K562 (cell line): ENCODE measurements around the gene STIM1. TPM values are rescaled to one million over a fixed set of nuclear protein-coding genes. Genes with fewer than 3 reads are reported as not detected.

Source experiments
- CBFA2T2 ChIP-seq: fragments of 450-650 bp; conservative IDR thresholded peaks from 2 replicates; pipeline ENCODE4 v1.6.1; 2017; ENCODE audit warnings: mild to moderate bottlenecking
- CSDE1 ChIP-seq, 2 experiments: fragments of 450-650 bp; IDR thresholded peaks; 2 replicates each; pipeline ENCODE4 v1.6.1; 2016; ENCODE audit warnings: mild to moderate bottlenecking in 1 of 2
- GABPA ChIP-seq: fragments of 200-800 bp; sonication (Bioruptor generic); conservative IDR thresholded peaks from 2 replicates; pipeline ENCODE4 v1.6.1; 2016; ENCODE audit warnings: low read depth, missing genetic modification characterization, missing compliant biosample characterization
- KAT7 ChIP-seq: sonication (generic); formaldehyde crosslinking; IDR thresholded peaks from 2 replicates; pipeline ENCODE4 v1.8.0; 2022; ENCODE audit warnings: missing genetic modification reagents, mild to moderate bottlenecking, borderline replicate concordance
- NEUROD1 ChIP-seq: fragments of 150-350 bp; IDR thresholded peaks from 2 replicates; pipeline ENCODE4 v1.6.1; 2014; ENCODE audit warnings: borderline replicate concordance, low read length, low read depth; ENCODE audit not compliant: partially characterized antibody
- NFE2 ChIP-seq: IDR thresholded peaks from 2 replicates; pipeline ENCODE4 v1.6.1; 2014; ENCODE audit warnings: antibody characterized with exemption, low read depth
- PML ChIP-seq: IDR thresholded peaks from 2 replicates; pipeline ENCODE4 v1.6.1; 2012; ENCODE audit warnings: low read length, inconsistent platforms
- SIRT6 ChIP-seq: IDR thresholded peaks from one replicate; pipeline ENCODE4 v1.6.1; 2012; ENCODE audit warnings: low read depth, mild to moderate bottlenecking, control low read depth, inconsistent platforms, low read length, moderate library complexity
- TOE1 ChIP-seq, 2 experiments: fragments of 450-650 bp in 1 of 2; sonication (generic) in 1 of 2; formaldehyde crosslinking in 1 of 2; IDR thresholded peaks; 2 replicates each; pipeline versions ENCODE4 v1.7.1 to v1.8.0; 2016 to 2022; ENCODE audit warnings: borderline replicate concordance in 2 of 2, mild to moderate bottlenecking in 2 of 2, antibody characterized with exemption in 1 of 2, inconsistent platforms in 1 of 2, low read depth in 1 of 2, missing genetic modification reagents in 1 of 2, moderate library complexity in 1 of 2
- TSHZ1 ChIP-seq: fragments of 250-450 bp; sonication (Bioruptor Pico); IDR thresholded peaks from 2 replicates; pipeline ENCODE4 v1.4.0; 2020; ENCODE audit warnings: mild to moderate bottlenecking, moderate library complexity
- ZBTB17 ChIP-seq: fragments of 450-650 bp; formaldehyde crosslinking; IDR thresholded peaks from 2 replicates; pipeline ENCODE4 v1.4.0; 2020; ENCODE audit warnings: mild to moderate bottlenecking
- ZHX1 ChIP-seq: fragments of 150-350 bp; conservative IDR thresholded peaks from 2 replicates; pipeline ENCODE4 v1.6.1; 2014; ENCODE audit warnings: low read length
- ZNF561 ChIP-seq: fragments of 450-650 bp; formaldehyde crosslinking; conservative IDR thresholded peaks from 2 replicates; pipeline ENCODE4 v1.4.0; 2020; ENCODE audit warnings: mild to moderate bottlenecking, moderate library complexity
- ZNF780A ChIP-seq: fragments of 250-450 bp; sonication (Bioruptor Pico); IDR thresholded peaks from 2 replicates; pipeline ENCODE4 v1.5.0; 2021; ENCODE audit warnings: mild to moderate bottlenecking
- polyA plus RNA-seq, 8 experiments: library from polyadenylated mRNA; depleted of rRNA in 4 of 8; stranded (reverse) in 5 of 8; unstranded in 3 of 8; fragments of >200 nt; fragmentation: Nextera tagmentation in 2 of 8; fragmentation: Illumina TruSeq in 1 of 8; extraction: Ambion mirVana in 2 of 8; extraction: Trizol in 1 of 8; gene quantifications; 2 replicates each; pipeline versions ENCODE4 v1.2.1 to v1.2.3, GENCODE V29; 2011 to 2014; ENCODE audit warnings: inconsistent platforms in 1 of 8, missing spikeins in 1 of 8
- total RNA-seq, 7 experiments: library from RNA; depleted of rRNA in 6 of 7; stranded (reverse); fragments of >200 nt in 6 of 7; fragmentation: Illumina TruSeq in 2 of 7; extraction: Trizol in 2 of 7; gene quantifications; 2 replicates each; pipeline versions ENCODE4 v1.2.1 to v1.2.3, GENCODE V29; 2011 to 2021; ENCODE audit warnings: low replicate concordance in 1 of 7
- TF ChIP-seq, protein P1 (sequence below), 2 experiments: IDR thresholded peaks in 1 of 2; conservative IDR thresholded peaks in 1 of 2; 2 replicates each; pipeline ENCODE4 v1.6.1; 2016; ENCODE audit warnings: low read depth in 2 of 2, mild to moderate bottlenecking in 1 of 2, missing compliant biosample characterization in 1 of 2, missing genetic modification characterization in 1 of 2, moderate library complexity in 1 of 2
- TF ChIP-seq, protein P2 (sequence below): sonication (generic); IDR thresholded peaks from 2 replicates; pipeline ENCODE4 v1.6.1; 2016

Gene STIM1
- total and polyA plus RNA-seq, 9 of the 15 experiments (the other 6 are each of a cell fraction or from before 2014, with no cell fraction given): 7.7 to 50.5 (median 22.5) TPM

GRCh38 chr11:3879216-3879966, 23.9 kb downstream of the STIM1 start (continued):
- TF ChIP-seq TOE1 (IDR thresholded peaks at IDR 0.05; ENCODE audit: borderline replicate concordance): no peak
- no peak for TF ChIP-seq TOE1 (CRISPR knock-in tag; IDR thresholded peaks at IDR 0.05; ENCODE audit: borderline replicate concordance, low read depth)
- TF ChIP-seq TSHZ1: no peak
- 0 out of 2 replicates have a peak, but pooled peaks have one; percentile 15 for TF ChIP-seq CBFA2T2
- no peak for TF ChIP-seq ZHX1
- no peak for TF ChIP-seq NEUROD1
- TF ChIP-seq KAT7 (CRISPR knock-in tag): no peak
- TF ChIP-seq ZNF561 (CRISPR knock-in tag): no peak
- TF ChIP-seq CSDE1 (IDR thresholded peaks at IDR 0.05): no peak
- 0 out of 2 replicates have a peak, but pooled peaks have one; percentile 18 for TF ChIP-seq NFE2
- no peak for TF ChIP-seq ZBTB17
- TF ChIP-seq, protein P1, sequence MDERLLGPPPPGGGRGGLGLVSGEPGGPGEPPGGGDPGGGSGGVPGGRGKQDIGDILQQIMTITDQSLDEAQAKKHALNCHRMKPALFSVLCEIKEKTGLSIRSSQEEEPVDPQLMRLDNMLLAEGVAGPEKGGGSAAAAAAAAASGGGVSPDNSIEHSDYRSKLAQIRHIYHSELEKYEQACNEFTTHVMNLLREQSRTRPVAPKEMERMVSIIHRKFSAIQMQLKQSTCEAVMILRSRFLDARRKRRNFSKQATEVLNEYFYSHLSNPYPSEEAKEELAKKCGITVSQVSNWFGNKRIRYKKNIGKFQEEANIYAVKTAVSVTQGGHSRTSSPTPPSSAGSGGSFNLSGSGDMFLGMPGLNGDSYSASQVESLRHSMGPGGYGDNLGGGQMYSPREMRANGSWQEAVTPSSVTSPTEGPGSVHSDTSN (CRISPR knock-in tag; IDR thresholded peaks at IDR 0.05; ENCODE audit: low read depth): no peak
- TF ChIP-seq, protein P1 (tag; conservative IDR thresholded peaks at IDR 0.05; ENCODE audit: low read depth): peak; percentile 77
- TF ChIP-seq ZNF780A: no peak
- TF ChIP-seq PML: 0 out of 2 replicates have a peak, but pooled peaks have one; percentile 17
- no peak for TF ChIP-seq GABPA (tag)
- no peak for TF ChIP-seq SIRT6
- TF ChIP-seq, protein P2, sequence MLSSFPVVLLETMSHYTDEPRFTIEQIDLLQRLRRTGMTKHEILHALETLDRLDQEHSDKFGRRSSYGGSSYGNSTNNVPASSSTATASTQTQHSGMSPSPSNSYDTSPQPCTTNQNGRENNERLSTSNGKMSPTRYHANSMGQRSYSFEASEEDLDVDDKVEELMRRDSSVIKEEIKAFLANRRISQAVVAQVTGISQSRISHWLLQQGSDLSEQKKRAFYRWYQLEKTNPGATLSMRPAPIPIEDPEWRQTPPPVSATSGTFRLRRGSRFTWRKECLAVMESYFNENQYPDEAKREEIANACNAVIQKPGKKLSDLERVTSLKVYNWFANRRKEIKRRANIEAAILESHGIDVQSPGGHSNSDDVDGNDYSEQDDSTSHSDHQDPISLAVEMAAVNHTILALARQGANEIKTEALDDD: 0 out of 2 replicates have a peak, but pooled peaks have one; percentile 23
